H9 (cell line): Measurements from ENCODE around the gene ZNF267. TPM values are rescaled to one million over a fixed set of nuclear protein-coding genes. Genes with fewer than 3 reads are reported as not detected.
"Not testable (repeated sequence)": the region's sequence is repeated elsewhere in the genome, so short reads cannot be mapped to it uniquely, and the experiment has no call there.

Experiments used
- DNase-seq: peaks from one replicate; pipeline ENCODE4 v3.0.0-alpha.2; 2017
- H2AFZ ChIP-seq: one replicate; pipeline ENCODE4 v1.6.1; 2013; ENCODE audit warnings: mild to moderate bottlenecking, low read length, control low read depth, moderate library complexity
- H2AK5ac ChIP-seq: 2 replicates; pipeline ENCODE4 v1.6.1; 2013; ENCODE audit warnings: low read length, control low read depth, mixed read lengths; ENCODE audit not compliant: insufficient read length
- H2BK120ac ChIP-seq: one replicate; pipeline ENCODE4 v1.6.1; 2013; ENCODE audit warnings: low read depth, mild to moderate bottlenecking, low read length, control low read depth, inconsistent platforms; ENCODE audit not compliant: poor library complexity, severe bottlenecking
- H2BK12ac ChIP-seq: 2 replicates; pipeline ENCODE4 v1.6.1; 2013; ENCODE audit warnings: low read length, control low read depth, mixed read lengths, low read depth; ENCODE audit not compliant: insufficient read length
- H2BK15ac ChIP-seq: 2 replicates; pipeline ENCODE4 v1.6.1; 2013; ENCODE audit warnings: low read depth, low read length, control low read depth
- H2BK20ac ChIP-seq: one replicate; pipeline ENCODE4 v1.6.1; 2013; ENCODE audit warnings: low read depth, mild to moderate bottlenecking, low read length, control low read depth, inconsistent platforms; ENCODE audit not compliant: poor library complexity, severe bottlenecking
- H2BK5ac ChIP-seq: 2 replicates; pipeline ENCODE4 v1.6.1; 2013; ENCODE audit warnings: low read length, control low read depth, mixed read lengths; ENCODE audit not compliant: insufficient read length
- H3K14ac ChIP-seq: 2 replicates; pipeline ENCODE4 v1.6.1; 2013; ENCODE audit warnings: low read length, control low read depth; ENCODE audit not compliant: insufficient read depth
- H3K18ac ChIP-seq: 2 replicates; pipeline ENCODE4 v1.6.1; 2013; ENCODE audit warnings: low read depth, mild to moderate bottlenecking, mixed read lengths, low read length, control low read depth; ENCODE audit not compliant: insufficient read length
- H3K23ac ChIP-seq: 2 replicates; pipeline ENCODE4 v1.6.1; 2013; ENCODE audit warnings: low read length, control low read depth, mixed read lengths, low read depth; ENCODE audit not compliant: insufficient read length
- H3K23me2 ChIP-seq: 2 replicates; pipeline ENCODE4 v1.6.1; 2013; ENCODE audit warnings: low read depth, mild to moderate bottlenecking, mixed read lengths, low read length, control low read depth; ENCODE audit not compliant: insufficient read length, poor library complexity, severe bottlenecking
- H3K27ac ChIP-seq: 2 replicates; pipeline ENCODE4 v1.5.1; 2013; ENCODE audit warnings: low read length, control low read depth, mixed read lengths, low read depth; ENCODE audit not compliant: insufficient read length
- H3K27me3 ChIP-seq: 2 replicates; pipeline ENCODE4 v1.6.1; 2013; ENCODE audit warnings: low read length, control low read depth, inconsistent platforms; ENCODE audit not compliant: insufficient read depth
- H3K4ac ChIP-seq: 2 replicates; pipeline ENCODE4 v1.6.1; 2013; ENCODE audit warnings: low read depth, mild to moderate bottlenecking, control low read depth, inconsistent platforms, low read length, moderate library complexity
- H3K4me1 ChIP-seq: 2 replicates; pipeline ENCODE4 v1.6.1; 2013; ENCODE audit warnings: low read length, control low read depth, inconsistent platforms; ENCODE audit not compliant: insufficient read depth
- H3K4me2 ChIP-seq: 2 replicates; pipeline ENCODE4 v1.6.1; 2013; ENCODE audit warnings: low read length, control low read depth, mixed read lengths; ENCODE audit not compliant: insufficient read length, insufficient read depth
- H3K56ac ChIP-seq: 2 replicates; pipeline ENCODE4 v1.6.1; 2013; ENCODE audit warnings: low read depth, mild to moderate bottlenecking, mixed read lengths, low read length, control low read depth; ENCODE audit not compliant: insufficient read length
- H3K79me1 ChIP-seq: 2 replicates; pipeline ENCODE4 v1.6.1; 2013; ENCODE audit warnings: low read depth, mild to moderate bottlenecking, moderate library complexity, low read length, control low read depth, inconsistent platforms; ENCODE audit not compliant: insufficient read depth, poor library complexity, severe bottlenecking
- H3K79me2 ChIP-seq: 2 replicates; pipeline ENCODE4 v1.6.1; 2013; ENCODE audit warnings: low read length, control low read depth, inconsistent platforms; ENCODE audit not compliant: insufficient read depth
- H3K9ac ChIP-seq: 2 replicates; pipeline ENCODE4 v1.6.1; 2013; ENCODE audit warnings: low read length, control low read depth, mixed read lengths; ENCODE audit not compliant: insufficient read length; ENCODE audit errors: extremely low read depth
- H3K9me3 ChIP-seq: one replicate; pipeline ENCODE4 v1.6.1; 2013; ENCODE audit warnings: low read depth, low read length, inconsistent platforms; ENCODE audit not compliant: control insufficient read depth
- H3T11ph ChIP-seq: one replicate; pipeline ENCODE4 v1.6.1; 2013; ENCODE audit warnings: mild to moderate bottlenecking, low read length, control low read depth, inconsistent platforms
- H4K20me1 ChIP-seq: one replicate; pipeline ENCODE4 v1.6.1; 2013; ENCODE audit not compliant: control insufficient read depth, insufficient read length, insufficient read depth
- H4K5ac ChIP-seq: 2 replicates; pipeline ENCODE4 v1.6.1; 2013; ENCODE audit warnings: low read depth, mild to moderate bottlenecking, mixed read lengths, low read length, control low read depth; ENCODE audit not compliant: insufficient read length
- H4K8ac ChIP-seq: replicated peaks from 2 replicates; pipeline ENCODE4 v1.6.1; 2013; ENCODE audit warnings: low read length, control low read depth, mixed read lengths, low read depth; ENCODE audit not compliant: insufficient read length
- H4K91ac ChIP-seq: 2 replicates; pipeline ENCODE4 v1.6.1; 2013; ENCODE audit warnings: low read depth, mild to moderate bottlenecking, moderate library complexity, mixed read lengths, low read length, control low read depth; ENCODE audit not compliant: insufficient read length
- H3K27ac Mint-ChIP-seq, 3 experiments: 2 replicates in 2 of 3; 3 replicates in 1 of 3; pipeline ENCODE4 v1.8.0; 2020 to 2021; ENCODE audit warnings: mixed read lengths in 3 of 3, mild to moderate bottlenecking in 1 of 3, moderate library complexity in 1 of 3
- H3K27me3 Mint-ChIP-seq: 2 replicates; pipeline ENCODE4 v1.8.0; 2021; ENCODE audit warnings: low read depth, mild to moderate bottlenecking, moderate library complexity, mixed read lengths
- H3K36me3 Mint-ChIP-seq, 3 experiments: 2 replicates in 2 of 3; 3 replicates in 1 of 3; pipeline ENCODE4 v1.8.0; 2020 to 2021; ENCODE audit warnings: low read depth in 3 of 3, mixed read lengths in 3 of 3; ENCODE audit not compliant: insufficient read depth in 1 of 3
- H3K4me1 Mint-ChIP-seq, 2 experiments: 2 replicates each; pipeline ENCODE4 v1.8.0; 2020; ENCODE audit warnings: mixed read lengths in 2 of 2
- H3K4me3 Mint-ChIP-seq, 2 experiments: 2 replicates in 1 of 2; 3 replicates in 1 of 2; pipeline ENCODE4 v1.8.0; 2020 to 2021; ENCODE audit warnings: mild to moderate bottlenecking in 2 of 2, mixed read lengths in 2 of 2, moderate library complexity in 1 of 2
- H3K9me3 Mint-ChIP-seq, 2 experiments: 2 replicates in 1 of 2; 3 replicates in 1 of 2; pipeline ENCODE4 v1.8.0; 2020; ENCODE audit warnings: mild to moderate bottlenecking in 2 of 2, mixed read lengths in 2 of 2, moderate library complexity in 1 of 2
- WGBS: extraction: QIAGEN DNeasy Blood & Tissue Kit; methylation state at CpG from one replicate; pipeline ENCODE4 v1.1.7; 2013; ENCODE audit warnings: missing lambda C conversion rate, low lambda C conversion rate, mixed read lengths; ENCODE audit not compliant: insufficient read length; ENCODE audit errors: extremely low coverage; 5-methylcytosine and 5-hydroxymethylcytosine counted together
- total RNA-seq: library from RNA; stranded (reverse); gene quantifications from 2 replicates; pipeline ENCODE4 v1.2.1, GENCODE V29; 2021
- TF ChIP-seq, protein P1 (sequence below): fragments of 200-600 bp; sonication (generic); conservative IDR thresholded peaks from 3 replicates; pipeline ENCODE4 v1.8.0; 2021; ENCODE audit warnings: antibody characterized with exemption, mild to moderate bottlenecking

Gene ZNF267
- total RNA-seq, 1 experiment from 2014 or later, result 36.1 TPM

DNA sequence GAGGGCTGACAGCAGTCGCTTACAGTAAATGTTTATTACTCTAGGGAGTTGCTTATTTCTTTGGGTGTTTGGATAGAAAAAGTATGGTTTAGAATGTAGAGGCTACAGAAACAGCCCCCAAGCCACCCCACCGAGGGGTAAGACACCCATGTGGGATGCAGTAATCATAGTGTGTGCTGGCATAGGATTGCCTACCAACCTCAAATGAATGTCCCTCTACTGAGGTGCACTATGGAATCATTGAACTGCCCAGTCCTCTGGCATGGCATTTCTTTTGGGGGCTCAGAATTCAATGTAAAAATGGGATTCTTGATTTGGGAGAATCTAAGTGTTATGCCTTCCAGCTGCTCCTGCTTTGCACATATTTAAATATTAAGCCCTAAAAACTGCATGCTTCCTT is 46.8 kb downstream of the ZNF267 start:
- no peak overlapping the region for H3K27ac Mint-ChIP-seq
- peaks cover 4% of the 10 kb centered on the region for H3K27me3 Mint-ChIP-seq
- no peaks in the 10 kb centered on the region for H3K79me1 ChIP-seq
- H4K20me1 ChIP-seq, result no peaks in the 10 kb centered on the region
- peaks cover 32 to 45% (median 34%) of the 10 kb centered on the region in 3 experiments for H3K36me3 Mint-ChIP-seq
- DNase-seq, result no peak
- peaks cover 83% of the 10 kb centered on the region for H3K9me3 ChIP-seq
- no peak overlapping the region for H3K4me3 Mint-ChIP-seq
- no peaks in the 10 kb centered on the region for H3K4me1 ChIP-seq
- no peak overlapping the region for H2BK120ac ChIP-seq
- no peak overlapping the region for H2AK5ac ChIP-seq
- no peaks in the 10 kb centered on the region for H3K79me2 ChIP-seq
- no peak overlapping the region for H3K27ac ChIP-seq
- H3K18ac ChIP-seq, result no peak overlapping the region
- peaks cover 86 to 88% of the 10 kb centered on the region in 2 experiments for H3K9me3 Mint-ChIP-seq
- no peak overlapping the region for H4K8ac ChIP-seq
- H4K91ac ChIP-seq, result no peak overlapping the region
- no peak overlapping the region for H3T11ph ChIP-seq
- H3K56ac ChIP-seq, result no peak overlapping the region
- H2BK5ac ChIP-seq, result no peak overlapping the region
- H3K9ac ChIP-seq, result no peak overlapping the region
- no CpG with 5 or more reads among the region's 2 CpGs for WGBS
- no peak overlapping the region for H3K4ac ChIP-seq
- no peak overlapping the region for H2AFZ ChIP-seq
- no peak overlapping the region for H4K5ac ChIP-seq
- TF ChIP-seq, protein P1, sequence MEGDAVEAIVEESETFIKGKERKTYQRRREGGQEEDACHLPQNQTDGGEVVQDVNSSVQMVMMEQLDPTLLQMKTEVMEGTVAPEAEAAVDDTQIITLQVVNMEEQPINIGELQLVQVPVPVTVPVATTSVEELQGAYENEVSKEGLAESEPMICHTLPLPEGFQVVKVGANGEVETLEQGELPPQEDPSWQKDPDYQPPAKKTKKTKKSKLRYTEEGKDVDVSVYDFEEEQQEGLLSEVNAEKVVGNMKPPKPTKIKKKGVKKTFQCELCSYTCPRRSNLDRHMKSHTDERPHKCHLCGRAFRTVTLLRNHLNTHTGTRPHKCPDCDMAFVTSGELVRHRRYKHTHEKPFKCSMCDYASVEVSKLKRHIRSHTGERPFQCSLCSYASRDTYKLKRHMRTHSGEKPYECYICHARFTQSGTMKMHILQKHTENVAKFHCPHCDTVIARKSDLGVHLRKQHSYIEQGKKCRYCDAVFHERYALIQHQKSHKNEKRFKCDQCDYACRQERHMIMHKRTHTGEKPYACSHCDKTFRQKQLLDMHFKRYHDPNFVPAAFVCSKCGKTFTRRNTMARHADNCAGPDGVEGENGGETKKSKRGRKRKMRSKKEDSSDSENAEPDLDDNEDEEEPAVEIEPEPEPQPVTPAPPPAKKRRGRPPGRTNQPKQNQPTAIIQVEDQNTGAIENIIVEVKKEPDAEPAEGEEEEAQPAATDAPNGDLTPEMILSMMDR, result no peak
- H3K27me3 ChIP-seq, result no peaks in the 10 kb centered on the region
- H3K23me2 ChIP-seq, result no peaks in the 10 kb centered on the region
- H2BK15ac ChIP-seq, result no peak overlapping the region
- H2BK12ac ChIP-seq, result no peak overlapping the region
- no peak overlapping the region for H3K23ac ChIP-seq
- H2BK20ac ChIP-seq, result no peak overlapping the region
- no peak overlapping the region for H3K4me2 ChIP-seq
- H3K4me1 Mint-ChIP-seq, result no peaks in the 10 kb centered on the region
- no peak overlapping the region for H3K14ac ChIP-seq

DNA sequence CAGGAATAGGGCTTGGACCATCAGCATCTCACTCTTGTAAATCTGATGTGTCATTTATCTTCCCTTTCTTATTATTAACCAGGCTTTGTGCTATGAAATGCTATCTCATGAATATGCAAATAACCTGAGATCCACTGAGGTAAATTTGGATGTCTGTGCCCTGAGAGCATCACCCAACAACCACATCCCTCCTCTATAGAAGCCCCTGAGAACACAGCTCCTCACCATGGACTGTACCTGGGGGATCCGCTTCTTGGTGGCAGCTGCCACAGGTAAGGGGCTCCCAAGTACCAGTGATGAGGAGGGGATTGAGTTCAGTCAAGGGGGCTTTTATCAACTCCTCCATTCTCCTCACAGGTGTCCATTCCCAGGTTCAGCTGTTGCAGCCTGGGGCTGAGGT is 78.2 kb downstream of the ZNF267 start:
- not testable (repeated sequence) for H4K8ac ChIP-seq, H4K5ac ChIP-seq, H3K27me3 ChIP-seq, H3K27ac ChIP-seq, H3K23me2 ChIP-seq, H2BK5ac ChIP-seq, H3T11ph ChIP-seq, H4K20me1 ChIP-seq, H2BK120ac ChIP-seq, H3K56ac ChIP-seq, H3K14ac ChIP-seq, H2AK5ac ChIP-seq, H3K4ac ChIP-seq, H3K4me1 ChIP-seq, H3K79me2 ChIP-seq, H3K4me2 ChIP-seq, DNase-seq, H3K18ac ChIP-seq, H3K4me3 Mint-ChIP-seq, H2AFZ ChIP-seq, H3K9me3 ChIP-seq, H3K79me1 ChIP-seq, H4K91ac ChIP-seq, H3K36me3 Mint-ChIP-seq, H2BK12ac ChIP-seq, H2BK20ac ChIP-seq, H2BK15ac ChIP-seq, H3K27ac Mint-ChIP-seq, H3K9ac ChIP-seq, H3K27me3 Mint-ChIP-seq, H3K4me1 Mint-ChIP-seq, H3K23ac ChIP-seq
- peaks cover 33% of the 10 kb centered on the region in 2 experiments for H3K9me3 Mint-ChIP-seq
- WGBS, result no CpG with 5 or more reads among the region's 1 CpG
